ES-I3 (cell line): Measurements from ENCODE around the gene EIF4E2.

Source experiments
- H3K36me3 ChIP-seq: 2 replicates; pipeline ENCODE4 v1.6.1; 2013; ENCODE audit warnings: mild to moderate bottlenecking, low read length, control low read depth, moderate library complexity; ENCODE audit not compliant: insufficient read depth
- H3K4me1 ChIP-seq: 2 replicates; pipeline ENCODE4 v1.6.1; 2013; ENCODE audit warnings: mild to moderate bottlenecking, control low read depth, low read length; ENCODE audit not compliant: insufficient read depth
- H3K9ac ChIP-seq: 2 replicates; pipeline ENCODE4 v1.6.1; 2013; ENCODE audit warnings: low read depth, mild to moderate bottlenecking, low read length, moderate library complexity
- H3K9me3 ChIP-seq: 2 replicates; pipeline ENCODE4 v1.6.1; 2013; ENCODE audit warnings: mild to moderate bottlenecking, low read length, moderate library complexity; ENCODE audit not compliant: control insufficient read depth, insufficient read depth

The EIF4E2 gene

DNA sequence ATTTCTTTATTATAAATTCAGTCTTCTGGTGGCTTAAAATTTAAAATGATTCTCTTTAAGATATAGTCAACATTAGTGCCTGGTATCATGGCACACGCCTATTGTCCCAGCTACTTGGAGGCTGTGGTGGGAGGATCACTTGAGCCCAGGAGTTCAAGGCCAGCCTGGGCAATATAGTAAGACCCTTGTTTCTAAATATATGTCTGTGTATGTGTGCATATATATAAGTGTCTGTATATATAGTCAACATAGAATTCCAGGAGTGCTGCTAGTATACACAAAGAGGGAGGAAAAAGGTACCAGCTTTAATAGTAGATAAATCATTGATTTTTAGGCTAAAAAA, 24.9 kb downstream of the EIF4E2 start:
- no peaks in the 10 kb centered on the region; the same call in 1 of the 2 replicates for H3K4me1 ChIP-seq
- H3K9me3 ChIP-seq = no peaks in the 10 kb centered on the region
- H3K36me3 ChIP-seq = peaks cover 6% of the 10 kb centered on the region
- H3K9ac ChIP-seq = no peak overlapping the region

DNA sequence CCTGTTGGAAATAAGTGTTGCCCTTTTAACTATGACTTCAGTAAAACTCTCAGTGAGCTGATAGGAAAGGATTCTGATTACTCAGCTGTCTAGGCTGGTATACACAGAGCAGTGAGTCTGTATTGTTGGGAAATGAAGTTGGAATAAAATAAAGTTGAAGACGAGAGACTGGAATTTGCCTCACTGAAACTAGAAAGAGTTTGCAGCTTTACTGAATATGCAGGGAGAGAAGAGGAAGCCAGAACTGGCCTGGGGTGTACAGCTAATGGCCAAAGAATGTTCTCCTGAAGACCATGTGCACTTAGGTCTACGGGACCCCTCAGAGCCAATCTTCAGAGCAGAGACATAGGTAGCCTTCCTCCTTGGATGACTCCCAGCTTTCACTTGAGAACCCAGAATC, 26.5 kb downstream of the EIF4E2 start:
- Histone ChIP-seq H3K4me1 (no peaks in the 10 kb centered on the region; the same call in 1 of the 2 replicates), H3K9me3 (no peaks in the 10 kb centered on the region), H3K36me3 (peaks cover 6% of the 10 kb centered on the region), H3K9ac (no peak overlapping the region)

DNA sequence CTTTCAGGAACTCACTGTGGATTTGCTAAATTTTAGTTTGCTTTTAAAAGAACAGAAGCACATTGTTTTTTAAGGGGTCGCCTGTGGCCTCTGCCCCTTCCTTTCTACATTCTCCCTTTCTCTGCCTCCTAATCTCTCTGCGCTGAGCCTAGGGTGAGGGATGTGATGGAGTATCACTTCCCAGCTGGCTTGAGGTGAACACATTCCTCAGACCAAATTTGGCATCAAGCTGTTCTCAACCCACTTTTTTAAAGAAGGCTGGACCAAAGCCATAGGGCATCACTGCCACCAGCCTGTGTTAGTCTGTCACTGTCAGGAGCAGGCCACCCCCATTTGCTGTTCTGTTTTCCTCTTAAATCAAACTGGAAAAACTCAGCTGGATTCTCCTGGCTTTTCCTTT, 27.4 kb downstream of the EIF4E2 start:
- Histone ChIP-seq H3K9ac (no peak overlapping the region), H3K4me1 (no peaks in the 10 kb centered on the region; the same call in 1 of the 2 replicates), H3K36me3 (peaks cover 4% of the 10 kb centered on the region), H3K9me3 (no peaks in the 10 kb centered on the region)

DNA sequence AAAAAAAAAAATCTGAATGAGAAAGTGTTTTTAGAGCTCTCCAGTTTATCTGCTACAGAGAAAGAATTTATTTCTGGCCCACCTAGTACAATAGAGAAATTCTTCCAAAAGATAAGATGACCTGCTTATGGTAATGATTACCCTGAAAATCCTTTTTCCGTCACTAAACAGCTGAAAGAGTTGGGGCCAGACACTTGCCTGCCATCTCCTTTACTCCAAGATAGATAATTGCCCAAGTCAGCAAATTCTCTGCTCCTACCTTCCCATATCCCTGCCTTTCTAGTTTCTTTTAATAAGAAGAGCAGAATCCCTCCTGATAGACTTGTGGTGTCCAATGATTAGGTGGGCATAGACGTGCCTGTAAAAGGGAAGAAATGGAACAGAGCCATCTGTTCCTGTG, 28.1 kb downstream of the EIF4E2 start:
- H3K36me3 ChIP-seq = no peaks in the 10 kb centered on the region; the same call in none of the 2 replicates

DNA sequence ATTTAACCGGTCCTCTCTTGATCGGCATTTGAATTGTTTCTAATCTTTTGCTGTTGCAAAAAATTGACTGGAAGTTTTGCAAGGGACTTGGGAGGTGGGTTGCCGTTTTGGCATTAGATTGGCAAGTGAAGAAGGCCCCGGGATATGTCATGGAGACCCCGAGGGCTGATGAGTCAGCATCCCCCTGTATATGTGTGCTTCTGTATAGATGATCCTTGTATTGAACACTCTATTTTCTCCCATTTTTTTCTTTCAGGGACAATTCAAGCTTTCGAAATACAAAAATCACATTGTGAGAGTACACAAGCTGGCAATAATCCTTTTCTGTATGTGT, 30.1 kb downstream of the EIF4E2 start:
- Histone ChIP-seq H3K9ac (no peak overlapping the region), H3K36me3 (no peaks in the 10 kb centered on the region; the same call in 1 of the 2 replicates), H3K9me3 (no peaks in the 10 kb centered on the region), H3K4me1 (no peaks in the 10 kb centered on the region; the same call in 1 of the 2 replicates)

More for the DNA sequence above, 28.1 kb downstream of the EIF4E2 start:
- H3K9me3 ChIP-seq = no peaks in the 10 kb centered on the region
- no peak overlapping the region for H3K9ac ChIP-seq
- no peaks in the 10 kb centered on the region; the same call in 1 of the 2 replicates for H3K4me1 ChIP-seq

DNA sequence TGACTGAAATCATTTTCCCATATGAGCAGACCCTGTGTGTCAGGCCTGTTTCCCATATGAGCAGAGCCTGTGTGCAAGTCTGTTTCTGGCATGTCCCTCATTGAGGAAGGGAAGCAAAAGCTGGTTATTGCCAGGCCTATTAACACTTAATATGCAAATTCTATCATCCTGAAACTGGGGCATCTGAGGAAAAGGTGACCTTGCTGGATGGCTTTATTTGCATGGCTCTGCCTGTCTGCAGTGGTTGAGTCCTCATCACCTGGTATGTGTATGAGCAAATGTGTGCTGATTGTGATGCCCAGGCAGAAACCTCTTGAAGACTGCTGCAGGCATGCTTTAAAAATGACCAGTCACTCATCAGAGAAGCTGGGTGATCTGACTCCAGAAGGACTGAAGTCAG, 31.2 kb downstream of the EIF4E2 start:
- Histone ChIP-seq H3K36me3 (no peaks in the 10 kb centered on the region; the same call in 1 of the 2 replicates), H3K4me1 (peaks cover under 1% of the 10 kb centered on the region; the same call in 1 of the 2 replicates), H3K9me3 (no peaks in the 10 kb centered on the region), H3K9ac (no peak overlapping the region)

DNA sequence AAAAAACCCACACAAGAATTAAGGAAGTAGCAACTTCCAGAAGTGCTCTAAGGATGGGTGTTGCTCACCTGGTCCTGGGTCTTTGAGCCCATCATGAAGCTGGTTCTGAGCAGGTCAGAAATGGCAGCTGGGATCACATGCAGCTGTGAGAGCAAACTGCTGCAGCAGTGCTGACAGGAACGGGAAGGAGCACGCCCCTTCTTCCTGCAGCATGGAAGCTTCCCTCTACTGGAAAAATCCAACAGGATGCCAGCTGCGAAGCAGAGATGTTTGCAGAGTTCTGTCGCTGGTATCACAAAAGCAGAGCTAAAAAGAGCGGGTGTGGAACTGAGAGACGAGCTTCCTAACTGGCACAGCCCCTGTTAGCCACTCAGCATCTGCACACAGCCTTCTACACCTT, 33.7 kb downstream of the EIF4E2 start:
- Histone ChIP-seq H3K9me3 (no peaks in the 10 kb centered on the region), H3K36me3 (no peaks in the 10 kb centered on the region; the same call in 1 of the 2 replicates), H3K4me1 (peaks cover 8% of the 10 kb centered on the region; the same call in 1 of the 2 replicates), H3K9ac (no peak overlapping the region)

DNA sequence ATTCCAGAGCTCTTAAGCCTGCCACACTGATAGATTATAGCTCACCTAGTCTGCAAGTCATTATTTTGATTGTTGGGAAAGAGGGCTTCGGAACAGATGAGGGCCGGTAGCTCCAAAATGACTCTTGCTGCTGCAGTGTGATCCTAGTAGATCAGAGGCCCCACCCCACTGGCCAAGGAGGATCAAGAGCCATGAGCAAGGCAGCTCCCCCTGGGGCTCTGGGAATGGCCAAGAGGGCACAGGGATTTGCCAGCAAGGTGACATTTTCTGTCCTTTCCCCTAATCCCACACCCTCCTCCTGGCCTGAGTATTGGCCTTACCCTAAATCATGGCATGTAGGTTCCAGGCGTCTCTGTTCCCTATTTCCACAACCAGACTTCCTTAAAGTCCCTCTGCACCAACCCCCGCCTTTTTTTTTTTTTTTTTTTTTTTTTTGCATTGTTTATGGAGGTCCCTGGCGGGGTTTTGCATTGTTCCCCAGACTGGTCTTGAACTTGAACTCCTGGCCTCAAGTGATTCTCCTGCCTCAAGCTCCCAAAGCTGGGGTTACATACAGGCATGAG, 36.5 kb downstream of the EIF4E2 start:
- no peaks in the 10 kb centered on the region for H3K9me3 ChIP-seq
- no peak overlapping the region for H3K9ac ChIP-seq
- no peaks in the 10 kb centered on the region; the same call in 1 of the 2 replicates for H3K36me3 ChIP-seq
- H3K4me1 ChIP-seq = peaks cover 8% of the 10 kb centered on the region; the same call in 1 of the 2 replicates

DNA sequence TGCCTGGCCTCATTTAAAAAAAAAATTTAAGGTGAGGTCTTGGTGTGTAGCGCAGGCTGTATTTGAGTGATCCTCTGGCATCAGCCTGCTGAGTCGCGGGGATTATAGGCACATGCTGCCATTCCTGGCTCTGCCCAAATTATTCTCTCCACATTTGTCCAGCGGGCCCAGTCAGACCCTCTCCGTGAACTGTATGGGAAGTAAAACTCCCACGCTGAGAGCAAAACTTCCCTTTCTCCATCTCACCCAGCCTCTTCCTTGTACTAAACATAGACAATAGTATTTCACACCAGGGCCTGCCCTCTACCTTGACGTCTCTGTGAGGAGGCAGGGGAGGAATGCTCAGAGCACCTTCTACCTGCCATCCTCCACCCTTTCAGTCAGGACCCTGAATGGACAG, 37.0 kb downstream of the EIF4E2 start:
- no peaks in the 10 kb centered on the region; the same call in 1 of the 2 replicates for H3K36me3 ChIP-seq
- no peak overlapping the region for H3K9ac ChIP-seq
- no peaks in the 10 kb centered on the region for H3K9me3 ChIP-seq
- H3K4me1 ChIP-seq = peaks cover 10% of the 10 kb centered on the region

DNA sequence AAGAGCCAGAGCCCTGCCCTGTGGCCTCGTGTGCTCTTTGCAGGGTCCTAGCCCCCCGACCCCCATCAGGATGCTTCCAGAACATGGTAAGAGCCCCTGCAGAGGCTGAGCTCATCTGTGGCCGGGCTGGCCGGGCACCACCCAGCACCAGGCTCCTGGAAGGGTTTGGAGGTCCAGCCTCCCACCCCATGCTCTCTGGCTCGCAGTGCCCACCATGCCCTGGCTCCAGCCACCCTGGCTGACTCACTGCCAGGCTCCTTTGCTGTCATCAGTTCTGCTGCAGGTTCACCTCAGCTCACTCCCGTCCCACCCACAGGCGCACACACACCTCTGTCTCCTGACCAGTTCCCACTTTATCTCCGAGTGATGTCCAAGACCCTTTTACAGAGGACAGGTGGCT, 37.5 kb downstream of the EIF4E2 start:
- Histone ChIP-seq H3K9me3 (no peaks in the 10 kb centered on the region), H3K36me3 (no peaks in the 10 kb centered on the region; the same call in 1 of the 2 replicates), H3K4me1 (peaks cover 15% of the 10 kb centered on the region), H3K9ac (no peak overlapping the region)

DNA sequence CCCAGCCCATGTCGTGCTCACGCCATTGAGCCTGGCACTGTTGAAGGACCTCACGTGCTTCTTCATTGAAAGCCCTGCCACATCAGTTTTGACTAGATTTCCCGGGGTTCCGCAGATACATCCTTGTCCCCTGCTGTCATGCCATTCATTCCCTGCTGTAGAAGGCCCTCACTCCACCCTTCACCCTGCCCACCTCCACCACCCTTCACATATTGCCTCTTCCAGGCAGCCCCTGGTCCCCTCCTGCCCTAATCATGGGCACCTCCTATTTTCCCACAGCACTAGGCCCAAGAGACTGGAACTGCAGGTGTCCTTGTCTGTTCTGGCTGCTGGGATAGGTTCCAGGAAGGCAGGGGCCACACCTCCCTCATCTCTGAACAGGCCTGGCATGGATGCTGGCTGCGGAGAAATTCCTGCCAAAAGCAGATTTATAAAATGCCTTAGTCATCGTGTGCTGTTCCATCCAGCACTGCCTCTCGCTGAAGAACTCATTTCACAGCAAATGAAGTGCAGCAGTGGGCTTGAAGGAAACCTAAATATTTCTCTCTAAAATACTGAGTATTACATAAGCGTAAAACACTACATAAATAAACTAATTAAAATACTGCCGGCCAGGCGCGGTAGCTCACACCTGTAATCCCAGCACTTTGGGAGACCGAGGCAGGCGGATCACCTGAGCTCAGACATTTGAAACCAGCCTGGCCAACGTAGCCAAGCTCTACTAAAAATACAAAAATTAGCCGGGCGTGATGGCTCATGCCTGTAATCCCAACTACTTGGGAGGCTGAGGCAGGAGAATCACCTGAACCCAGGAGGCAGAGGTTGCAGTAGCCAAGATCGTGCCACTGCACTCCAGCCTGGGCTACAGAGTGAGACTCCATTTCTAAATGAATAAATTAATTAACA, 38.4 kb downstream of the EIF4E2 start:
- Histone ChIP-seq H3K9me3 (no peaks in the 10 kb centered on the region), H3K4me1 (peaks cover 16% of the 10 kb centered on the region), H3K36me3 (no peaks in the 10 kb centered on the region; the same call in 1 of the 2 replicates), H3K9ac (no peak overlapping the region)

DNA sequence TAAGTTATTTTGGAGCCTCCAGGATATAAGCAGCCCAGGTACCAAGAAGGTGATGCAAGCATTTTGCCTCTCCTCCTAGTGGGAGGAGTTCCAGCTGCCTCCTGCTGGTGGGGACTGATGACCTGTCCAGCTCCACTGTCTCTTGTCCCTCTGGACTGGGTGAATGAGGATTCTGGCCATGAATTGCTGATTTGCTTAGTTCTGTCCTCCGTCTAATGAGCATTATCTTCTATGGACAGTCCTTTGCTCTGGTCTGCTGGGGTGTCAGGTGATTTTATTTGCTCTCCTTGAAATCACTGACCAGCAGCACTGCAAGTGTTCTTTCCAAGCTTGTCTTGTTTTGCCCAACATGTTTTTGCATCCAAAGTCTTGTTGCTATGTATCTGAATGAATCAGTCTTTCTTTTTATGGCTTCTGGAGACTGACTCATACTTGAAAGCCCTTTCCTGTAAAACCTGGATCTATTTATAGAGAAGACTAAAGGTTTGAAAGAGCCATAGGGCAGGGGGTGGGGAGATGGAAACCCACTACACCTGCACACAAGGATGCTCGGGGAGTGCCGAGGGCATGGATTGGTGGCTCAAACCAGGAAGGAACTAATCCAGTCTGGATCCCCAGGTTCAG, 42.4 kb downstream of the EIF4E2 start:
- Histone ChIP-seq H3K9ac (no peak overlapping the region), H3K36me3 (no peaks in the 10 kb centered on the region), H3K4me1 (peaks cover 8% of the 10 kb centered on the region), H3K9me3 (no peaks in the 10 kb centered on the region)

DNA sequence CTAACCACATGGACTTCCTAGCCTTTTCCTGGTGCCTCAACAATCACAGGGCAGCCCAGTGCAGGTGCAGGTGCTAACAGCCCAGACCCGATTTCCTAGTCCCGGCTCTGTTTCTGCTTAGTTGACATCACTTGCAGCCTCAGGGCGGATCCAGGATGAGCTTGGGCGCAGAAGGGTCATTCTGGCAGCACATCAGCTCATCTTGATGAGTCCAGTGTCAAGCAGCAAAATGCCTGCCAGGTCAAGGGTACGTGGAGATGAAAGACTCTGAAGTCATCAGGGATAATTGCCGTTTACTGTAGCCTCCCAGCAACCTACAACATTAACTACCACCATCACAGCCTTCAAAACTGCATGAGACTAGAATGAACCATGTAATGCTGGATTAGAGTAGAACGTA, 43.5 kb downstream of the EIF4E2 start:
- Histone ChIP-seq H3K9ac (no peak overlapping the region), H3K9me3 (no peaks in the 10 kb centered on the region), H3K36me3 (no peaks in the 10 kb centered on the region), H3K4me1 (peaks cover 13% of the 10 kb centered on the region)

DNA sequence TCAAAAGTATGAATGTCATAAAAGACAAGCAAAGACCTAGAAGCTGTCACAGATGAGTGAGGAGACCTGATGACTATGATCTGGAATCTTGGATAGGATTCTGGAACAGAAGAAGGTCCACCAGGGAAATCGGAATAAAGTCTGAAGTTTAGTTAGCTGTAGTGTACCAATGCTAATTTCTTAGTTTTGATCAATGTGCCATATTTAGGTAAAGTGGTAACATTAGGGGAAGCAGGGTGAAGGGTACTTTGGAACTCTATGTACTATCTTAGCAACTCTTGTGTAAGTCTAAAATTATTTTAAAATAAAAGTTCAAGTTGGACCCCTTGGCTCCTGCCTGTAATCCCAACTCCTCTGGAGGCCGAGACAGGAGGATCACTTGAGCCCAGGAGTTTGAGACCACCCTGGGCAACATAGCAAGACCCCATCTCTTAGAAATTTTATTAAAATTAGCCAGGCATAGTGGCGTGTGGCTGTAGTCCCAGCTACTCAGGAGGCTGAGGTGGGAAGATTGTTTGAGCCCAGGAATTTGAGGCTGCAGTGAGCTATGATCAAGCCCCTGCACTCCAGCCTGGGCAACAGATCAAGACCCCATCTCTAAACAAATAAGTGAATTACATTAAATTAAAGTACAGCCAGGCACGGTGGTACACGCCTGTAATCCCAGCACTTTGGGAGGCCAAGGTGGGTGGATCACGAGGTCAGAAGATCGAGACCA, 47.0 kb downstream of the EIF4E2 start:
- no peak overlapping the region for H3K9ac ChIP-seq
- no peaks in the 10 kb centered on the region for H3K36me3 ChIP-seq
- peaks cover 11% of the 10 kb centered on the region for H3K4me1 ChIP-seq
- no peaks in the 10 kb centered on the region for H3K9me3 ChIP-seq
